Brain microvascular endothelial cell (primary cell): ENCODE results near the gene SKAP1.

ENCODE experiments used
- DNase-seq: peaks from one replicate; pipeline ENCODE4 v3.0.0-alpha.2; 2020
- H3K27ac ChIP-seq: fragments of 250-450 bp; sonication (Bioruptor Pico); 2 replicates; pipeline ENCODE4 v1.5.1; 2020; ENCODE audit warnings: mild to moderate bottlenecking, moderate library complexity
- H3K27me3 ChIP-seq: fragments of 250-450 bp; sonication (Bioruptor Pico); replicated peaks from 2 replicates; pipeline ENCODE4 v1.5.1; 2020; ENCODE audit warnings: mild to moderate bottlenecking
- H3K36me3 ChIP-seq: fragments of 250-450 bp; sonication (Bioruptor Pico); replicated peaks from 2 replicates; pipeline ENCODE4 v1.5.1; 2020; ENCODE audit warnings: mild to moderate bottlenecking
- H3K4me3 ChIP-seq: 2 replicates; pipeline ENCODE4 v1.5.1; 2011; ENCODE audit warnings: low read depth, mild to moderate bottlenecking, control low read depth, low read length, moderate library complexity
- CTCF ChIP-seq: IDR thresholded peaks from 2 replicates; pipeline ENCODE4 v1.5.1; 2011; ENCODE audit warnings: low read depth, mild to moderate bottlenecking, moderate library complexity, low read length, control low read depth, inconsistent platforms; ENCODE audit errors: missing control alignments
- in situ Hi-C: cut with HindIII; loops from 2 replicates; pipeline ENCODE4 v1.10.0; 2017; ENCODE audit warnings: low sequenced_read_pairs, low pct_ligation_motif_present

The SKAP1 gene

GRCh38 chr17:48385319-48385718 is 44.7 kb downstream of the SKAP1 start:
- no peaks in the 10 kb centered on the region for H3K36me3 ChIP-seq
- in situ Hi-C loops = no loop called here
- H3K4me3 ChIP-seq = no peak overlapping the region
- TF ChIP-seq CTCF = no peak
- no peak for DNase-seq
- H3K27ac ChIP-seq = no peak overlapping the region
- peaks cover 53% of the 10 kb centered on the region for H3K27me3 ChIP-seq

- Histone ChIP-seq H3K4me3 (no peak overlapping the region), H3K36me3 (no peaks in the 10 kb centered on the region), H3K27me3 (peaks cover 46% of the 10 kb centered on the region), H3K27ac (no peak overlapping the region)
- DNase-seq = no peak
- in situ Hi-C loops = no loop called here
- TF ChIP-seq CTCF = no peak
Measured at GRCh38 chr17:48384164-48384563, 45.9 kb downstream of the SKAP1 start.

GRCh38 chr17:48382989-48383388 is 47.0 kb downstream of the SKAP1 start:
- H3K4me3 ChIP-seq = no peak overlapping the region
- no peak overlapping the region for H3K27ac ChIP-seq
- TF ChIP-seq CTCF = no peak
- in situ Hi-C loops = no loop called here
- H3K27me3 ChIP-seq = peaks cover 44% of the 10 kb centered on the region
- H3K36me3 ChIP-seq = no peaks in the 10 kb centered on the region
- DNase-seq = no peak

GRCh38 chr17:48378708-48379392 is 51.2 kb downstream of the SKAP1 start:
- Histone ChIP-seq H3K36me3 (no peaks in the 10 kb centered on the region), H3K27me3 (peaks cover 34% of the 10 kb centered on the region), H3K27ac (no peak overlapping the region), H3K4me3 (no peak overlapping the region)
- DNase-seq = no peak
- in situ Hi-C loops = no loop called here
- TF ChIP-seq CTCF = no peak

GRCh38 chr17:48378238-48378637 is 51.8 kb downstream of the SKAP1 start:
- DNase-seq = no peak
- Histone ChIP-seq H3K36me3 (no peaks in the 10 kb centered on the region), H3K4me3 (no peak overlapping the region), H3K27me3 (peaks cover 34% of the 10 kb centered on the region), H3K27ac (no peak overlapping the region)
- in situ Hi-C loops = no loop called here
- TF ChIP-seq CTCF = no peak

- Histone ChIP-seq H3K27me3 (peaks cover 27% of the 10 kb centered on the region), H3K36me3 (no peaks in the 10 kb centered on the region), H3K27ac (no peak overlapping the region), H3K4me3 (no peak overlapping the region)
- TF ChIP-seq CTCF = no peak
- DNase-seq = no peak
- in situ Hi-C loops = no loop called here
Measured at GRCh38 chr17:48376682-48377325, 53.2 kb downstream of the SKAP1 start.
